Neural cell (in vitro differentiated cells): ENCODE measurements around the gene PIAS2.

ENCODE experiments used
- EZH2 ChIP-seq: fragments of 200-600, 300-800 bp; shearing (Covaris generic), sonication (generic); IDR thresholded peaks from 2 replicates; pipeline ENCODE4 v1.6.1; 2014; ENCODE audit warnings: antibody characterized with exemption, low read length, borderline replicate concordance, mild to moderate bottlenecking; ENCODE audit not compliant: insufficient read depth, poor library complexity, severe bottlenecking
- POLR2AphosphoS5 ChIP-seq: IDR thresholded peaks from 2 replicates; pipeline ENCODE4 v1.6.1; 2012
- TF ChIP-seq, protein P1 (sequence below): fragments of 450-650 bp; IDR thresholded peaks from 2 replicates; pipeline ENCODE4 v1.5.1; 2014; ENCODE audit warnings: antibody characterized with exemption, mild to moderate bottlenecking, moderate library complexity; ENCODE audit not compliant: poor library complexity, severe bottlenecking

- TF ChIP-seq, protein P1, sequence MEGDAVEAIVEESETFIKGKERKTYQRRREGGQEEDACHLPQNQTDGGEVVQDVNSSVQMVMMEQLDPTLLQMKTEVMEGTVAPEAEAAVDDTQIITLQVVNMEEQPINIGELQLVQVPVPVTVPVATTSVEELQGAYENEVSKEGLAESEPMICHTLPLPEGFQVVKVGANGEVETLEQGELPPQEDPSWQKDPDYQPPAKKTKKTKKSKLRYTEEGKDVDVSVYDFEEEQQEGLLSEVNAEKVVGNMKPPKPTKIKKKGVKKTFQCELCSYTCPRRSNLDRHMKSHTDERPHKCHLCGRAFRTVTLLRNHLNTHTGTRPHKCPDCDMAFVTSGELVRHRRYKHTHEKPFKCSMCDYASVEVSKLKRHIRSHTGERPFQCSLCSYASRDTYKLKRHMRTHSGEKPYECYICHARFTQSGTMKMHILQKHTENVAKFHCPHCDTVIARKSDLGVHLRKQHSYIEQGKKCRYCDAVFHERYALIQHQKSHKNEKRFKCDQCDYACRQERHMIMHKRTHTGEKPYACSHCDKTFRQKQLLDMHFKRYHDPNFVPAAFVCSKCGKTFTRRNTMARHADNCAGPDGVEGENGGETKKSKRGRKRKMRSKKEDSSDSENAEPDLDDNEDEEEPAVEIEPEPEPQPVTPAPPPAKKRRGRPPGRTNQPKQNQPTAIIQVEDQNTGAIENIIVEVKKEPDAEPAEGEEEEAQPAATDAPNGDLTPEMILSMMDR: peak; percentile 31
- TF ChIP-seq POLR2AphosphoS5: peak; percentile 81
- TF ChIP-seq EZH2: no peak
Observed at GRCh38 chr18:46917108-46917802, at the start of gene PIAS2, which contains the start of gene KATNAL2.
